CD14-positive monocyte (primary cell): ENCODE results near the gene DNAJA1. TPM values are rescaled to one million over a fixed set of nuclear protein-coding genes. Genes with fewer than 3 reads are reported as not detected.

Experiments
- DNase-seq, 3 donors: peaks; one replicate each; pipeline ENCODE4 v3.0.0-alpha.2; 2011 to 2022
- H2AFZ ChIP-seq: 2 replicates; pipeline ENCODE4 v1.6.0; 2012; ENCODE audit warnings: mild to moderate bottlenecking, low read depth, low read length, inconsistent platforms; ENCODE audit not compliant: insufficient read depth, poor library complexity, severe bottlenecking
- H3K27ac ChIP-seq, 2 donors: 1 replicate in 1 of 2; 2 replicates in 1 of 2; pipeline ENCODE4 v1.5.1; 2012 to 2013; ENCODE audit warnings: low read length in 2 of 2, control low read depth in 1 of 2, inconsistent platforms in 1 of 2, low read depth in 1 of 2, mild to moderate bottlenecking in 1 of 2
- H3K27me3 ChIP-seq, 2 donors: one replicate each; pipeline versions ENCODE4 v1.6.0 to v1.6.1; 2011 to 2013; ENCODE audit warnings: low read length in 2 of 2; ENCODE audit not compliant: control insufficient read depth in 2 of 2, insufficient read depth in 2 of 2
- H3K36me3 ChIP-seq, 2 donors: replicated peaks in 1 of 2; 1 replicate in 1 of 2; 2 replicates in 1 of 2; pipeline versions ENCODE4 v1.5.1 to v1.6.1; 2012 to 2013; ENCODE audit warnings: low read length in 2 of 2, control low read depth in 1 of 2, inconsistent platforms in 1 of 2, mild to moderate bottlenecking in 1 of 2; ENCODE audit not compliant: insufficient read depth in 2 of 2, control insufficient read depth in 1 of 2
- H3K4me1 ChIP-seq, 2 donors: 1 replicate in 1 of 2; 2 replicates in 1 of 2; pipeline versions ENCODE4 v1.5.1 to v1.6.1; 2012 to 2013; ENCODE audit warnings: low read length in 2 of 2, control low read depth in 1 of 2, inconsistent platforms in 1 of 2, mild to moderate bottlenecking in 1 of 2, moderate library complexity in 1 of 2; ENCODE audit not compliant: insufficient read depth in 2 of 2, control insufficient read depth in 1 of 2
- H3K4me2 ChIP-seq: replicated peaks from 2 replicates; pipeline ENCODE3; 2012; ENCODE audit warnings: low read length, moderate library complexity, mild to moderate bottlenecking; ENCODE audit not compliant: poor library complexity, severe bottlenecking; ENCODE audit errors: extremely low read depth
- H3K4me3 ChIP-seq, 3 experiments: fragments of 200-600 bp in 1 of 3; sonication (generic) in 1 of 3; replicated peaks in 1 of 3; 1 replicate in 2 of 3; 2 replicates in 1 of 3; pipeline ENCODE4 v1.5.1; 2011 to 2013; ENCODE audit warnings: low read length in 3 of 3, mild to moderate bottlenecking in 3 of 3, control low read depth in 2 of 3, low read depth in 2 of 3, inconsistent platforms in 1 of 3, moderate library complexity in 1 of 3
- H3K79me2 ChIP-seq: 2 replicates; pipeline ENCODE4 v1.6.0; 2012; ENCODE audit warnings: mild to moderate bottlenecking, control low read depth, inconsistent platforms, low read length, moderate library complexity; ENCODE audit not compliant: insufficient read depth
- H3K9ac ChIP-seq: 2 replicates; pipeline ENCODE4 v1.6.0; 2017; ENCODE audit warnings: low read length, mild to moderate bottlenecking; ENCODE audit not compliant: insufficient read depth, poor library complexity, severe bottlenecking
- H3K9me3 ChIP-seq, 2 donors: replicated peaks in 1 of 2; 1 replicate in 1 of 2; 2 replicates in 1 of 2; pipeline versions ENCODE4 v1.5.1 to v1.6.1; 2012 to 2013; ENCODE audit warnings: low read length in 2 of 2, control low read depth in 1 of 2; ENCODE audit not compliant: control insufficient read depth in 1 of 2, insufficient read depth in 1 of 2
- H4K20me1 ChIP-seq: 2 replicates; pipeline ENCODE4 v1.6.0; 2012; ENCODE audit warnings: mild to moderate bottlenecking, low read length, control low read depth, moderate library complexity; ENCODE audit not compliant: insufficient read depth
- H3K27ac Mint-ChIP-seq, 7 donors: one replicate each; pipeline ENCODE4 v1.8.0; 2020; ENCODE audit warnings: mild to moderate bottlenecking in 7 of 7, mixed read lengths in 7 of 7, moderate library complexity in 6 of 7, inconsistent platforms in 2 of 7
- H3K27me3 Mint-ChIP-seq, 3 donors: one replicate each; pipeline ENCODE4 v1.8.0; 2021 to 2022; ENCODE audit warnings: low read depth in 3 of 3, mild to moderate bottlenecking in 3 of 3, mixed read lengths in 3 of 3, moderate library complexity in 3 of 3, inconsistent platforms in 1 of 3
- H3K36me3 Mint-ChIP-seq, 2 donors: one replicate each; pipeline ENCODE4 v1.8.0; 2020; ENCODE audit warnings: mixed read lengths in 2 of 2, inconsistent platforms in 1 of 2, mild to moderate bottlenecking in 1 of 2
- H3K4me1 Mint-ChIP-seq: one replicate; pipeline ENCODE4 v1.8.0; 2020; ENCODE audit warnings: mild to moderate bottlenecking, mixed read lengths
- H3K4me3 Mint-ChIP-seq, 2 donors: one replicate each; pipeline ENCODE4 v1.8.0; 2020; ENCODE audit warnings: mild to moderate bottlenecking in 2 of 2, mixed read lengths in 2 of 2, moderate library complexity in 1 of 2
- H3K9me3 Mint-ChIP-seq, 7 donors: one replicate each; pipeline ENCODE4 v1.8.0; 2020 to 2022; ENCODE audit warnings: mixed read lengths in 7 of 7, mild to moderate bottlenecking in 6 of 7, moderate library complexity in 6 of 7, inconsistent platforms in 2 of 7
- CTCF ChIP-seq: fragments of 200-600 bp; IDR thresholded peaks from one replicate; pipeline ENCODE4 v1.8.0; 2022; ENCODE audit warnings: antibody characterized with exemption, mild to moderate bottlenecking
- WGBS: methylation state at CpG from one replicate; pipeline ENCODE4 v1.1.5; 2013; ENCODE audit warnings: missing lambda C conversion rate; ENCODE audit not compliant: insufficient coverage; 5-methylcytosine and 5-hydroxymethylcytosine counted together
- intact Hi-C, 2 donors: fragments of 100-400 bp; cut with micrococcal nuclease; formaldehyde crosslinking; loops; one replicate each; pipeline versions ENCODE4 v1.15.0 to v1.15.1; 2023
- polyA plus RNA-seq, 3 donors: library from polyadenylated mRNA; depleted of rRNA in 1 of 3; unstranded in 2 of 3; stranded (reverse) in 1 of 3; fragments of 300-500 nt in 2 of 3; fragments of >200 nt in 1 of 3; fragmentation: Illumina TruSeq in 2 of 3; gene quantifications; 1 replicate in 2 of 3; 2 replicates in 1 of 3; pipeline ENCODE4 v1.2.3, GENCODE V29; 2012 to 2021

The DNAJA1 gene
- polyA plus RNA-seq, 3 donors: 73.3 to 112 (median 93.6) TPM

DNA sequence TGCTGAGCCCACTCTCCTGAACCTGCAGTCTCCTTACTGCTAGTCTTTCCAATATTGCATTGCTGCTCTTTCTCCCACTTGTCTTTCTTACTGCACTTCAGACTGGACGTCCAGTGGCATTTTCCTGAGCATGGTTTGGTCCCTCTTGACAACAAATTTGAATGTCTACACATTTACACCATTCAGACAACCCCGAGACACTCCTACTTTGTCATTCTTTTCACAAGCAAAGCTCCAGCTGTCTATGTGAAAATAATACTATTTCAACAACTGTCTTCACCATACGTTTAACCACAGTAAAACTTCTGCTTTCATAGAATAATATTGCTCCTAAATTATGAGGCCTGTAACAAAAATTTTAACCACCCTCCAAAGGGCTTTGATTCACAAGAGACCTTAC is 13.2 kb upstream of the DNAJA1 start:
- intact Hi-C loops: no loop called here
- DNase-seq: no peak
- Histone ChIP-seq H3K4me1 (peaks cover 12 to 20% of the 10 kb centered on the region in 2 donors), H3K36me3 (peaks cover 0 to 4% of the 10 kb centered on the region in 2 donors), H2AFZ (no peak overlapping the region), H3K27me3 (no peaks in the 10 kb centered on the region), H4K20me1 (no peaks in the 10 kb centered on the region), H3K27ac (peak overlapping the region in 1 of 2 donors; percentile 66), H3K79me2 (peaks cover 8% of the 10 kb centered on the region), H3K9me3 (no peaks in the 10 kb centered on the region), H3K4me2 (no peak overlapping the region), H3K9ac (no peak overlapping the region), H3K4me3 (no peak overlapping the region)
- TF ChIP-seq CTCF: no peak
- H3K27ac Mint-ChIP-seq: peak overlapping the region in 5 of 7 donors; percentile 10 to 68 (median 37)
- H3K27me3 Mint-ChIP-seq: no peaks in the 10 kb centered on the region
- peaks cover 16% of the 10 kb centered on the region for H3K4me1 Mint-ChIP-seq
- WGBS: 4% methylated on average over 2 of the region's 3 CpGs
- no peak overlapping the region for H3K4me3 Mint-ChIP-seq
- no peaks in the 10 kb centered on the region for H3K9me3 Mint-ChIP-seq
- H3K36me3 Mint-ChIP-seq: no peaks in the 10 kb centered on the region

DNA sequence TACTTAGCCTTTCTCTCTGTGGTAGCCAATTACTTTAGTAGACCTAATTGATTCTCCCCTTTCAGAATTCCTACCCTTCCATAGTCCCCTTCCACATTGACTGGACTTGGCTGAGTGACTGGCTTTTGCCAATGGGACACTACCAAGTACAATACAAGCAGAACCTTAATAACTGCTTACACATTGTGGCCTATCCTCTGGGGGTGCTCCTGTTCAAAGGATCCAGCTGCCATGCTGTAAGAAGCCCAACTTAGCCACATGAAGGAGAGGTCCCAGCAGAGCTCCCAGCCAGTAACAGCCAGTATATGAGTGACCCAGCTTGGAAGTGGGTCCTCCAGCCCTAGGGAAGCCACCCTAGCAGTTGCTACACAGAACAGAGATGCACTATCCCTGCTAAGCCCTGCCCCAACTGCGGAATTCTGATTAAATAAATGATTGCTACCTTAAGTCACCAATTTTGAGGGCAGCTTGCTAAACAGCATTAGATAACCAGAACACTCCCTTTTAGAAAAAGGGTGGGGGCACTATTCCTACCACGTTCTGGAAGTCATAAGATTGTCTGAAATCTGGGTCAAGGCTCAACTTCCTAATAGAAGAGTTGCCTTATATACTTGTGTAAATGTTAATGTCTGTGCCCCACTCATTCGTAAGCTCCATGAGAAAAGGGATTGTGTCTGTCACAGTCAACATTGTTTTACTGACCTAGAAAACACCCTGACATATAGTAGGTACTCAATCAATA is 12.6 kb upstream of the DNAJA1 start:
- Mint-ChIP-seq H3K27me3 (no peaks in the 10 kb centered on the region), H3K9me3 (no peaks in the 10 kb centered on the region), H3K4me3 (no peak overlapping the region), H3K27ac (peak overlapping the region in 2 of 7 donors; percentile 56 to 82), H3K36me3 (no peaks in the 10 kb centered on the region), H3K4me1 (peaks cover 16% of the 10 kb centered on the region)
- no peak overlapping the region for H3K9ac ChIP-seq
- H3K27me3 ChIP-seq: no peaks in the 10 kb centered on the region
- no peak for DNase-seq
- TF ChIP-seq CTCF: no peak
- H3K79me2 ChIP-seq: peaks cover 8% of the 10 kb centered on the region
- H2AFZ ChIP-seq: no peak overlapping the region
- intact Hi-C loops: no loop called here
- no peaks in the 10 kb centered on the region for H3K9me3 ChIP-seq
- no peaks in the 10 kb centered on the region for H4K20me1 ChIP-seq
- WGBS: no CpG with 5 or more reads among the region's 3 CpGs
- peak overlapping the region in 1 of 2 donors; percentile 66 for H3K27ac ChIP-seq
- no peak overlapping the region for H3K4me2 ChIP-seq
- H3K4me1 ChIP-seq: peaks cover 12 to 20% of the 10 kb centered on the region in 2 donors
- H3K36me3 ChIP-seq: peaks cover 0 to 4% of the 10 kb centered on the region in 2 donors
- H3K4me3 ChIP-seq: no peak overlapping the region
